MM.1S (cell line): ENCODE results near the gene VAV3.

Experiments used
- DNase-seq: peaks from one replicate; pipeline ENCODE4 v3.0.0-alpha.2; 2015
- H2AFZ ChIP-seq: fragments of 300-600 bp; sonication (generic); 2 replicates; pipeline ENCODE4 v1.6.0; 2016; ENCODE audit warnings: antibody characterized with exemption, low read length
- H3F3A ChIP-seq: fragments of 300-600 bp; sonication (generic); 2 replicates; pipeline ENCODE4 v1.6.1; 2016; ENCODE audit warnings: mild to moderate bottlenecking, antibody characterized with exemption, low read length, moderate library complexity, mixed read lengths; ENCODE audit not compliant: insufficient read depth
- H3K27ac ChIP-seq: fragments of 300-600 bp; sonication (generic); 2 replicates; pipeline ENCODE4 v1.5.1; 2016; ENCODE audit warnings: mild to moderate bottlenecking, low read length
- H3K27me3 ChIP-seq: fragments of 300-600 bp; sonication (generic); replicated peaks from 2 replicates; pipeline ENCODE4 v1.6.0; 2016; ENCODE audit warnings: low read length; ENCODE audit not compliant: insufficient read depth
- H3K36me3 ChIP-seq: fragments of 300-600 bp; sonication (generic); replicated peaks from 2 replicates; pipeline ENCODE4 v1.6.1; 2016; ENCODE audit warnings: mild to moderate bottlenecking, low read length, mixed read lengths; ENCODE audit not compliant: insufficient read depth
- H3K4me1 ChIP-seq: fragments of 300-600 bp; sonication (generic); 2 replicates; pipeline ENCODE4 v1.6.1; 2016; ENCODE audit warnings: low read length, mixed read lengths
- H3K4me2 ChIP-seq: fragments of 300-600 bp; sonication (generic); 2 replicates; pipeline ENCODE4 v1.6.0; 2016; ENCODE audit warnings: low read depth, low read length
- H3K4me3 ChIP-seq: fragments of 300-600 bp; sonication (generic); 2 replicates; pipeline ENCODE4 v1.5.1; 2016; ENCODE audit warnings: low read length, mixed read lengths
- H3K79me2 ChIP-seq: fragments of 300-600 bp; sonication (generic); 2 replicates; pipeline ENCODE4 v1.6.1; 2016; ENCODE audit warnings: mixed run types, low read length, mixed read lengths
- H3K9ac ChIP-seq: fragments of 300-600 bp; sonication (generic); 2 replicates; pipeline ENCODE4 v1.6.1; 2016; ENCODE audit warnings: low read length, mixed read lengths
- H3K9me2 ChIP-seq: fragments of 300-600 bp; sonication (generic); replicated peaks from 2 replicates; pipeline ENCODE4 v1.6.1; 2016; ENCODE audit warnings: mild to moderate bottlenecking, low read length, mixed read lengths; ENCODE audit not compliant: insufficient read depth
- H3K9me3 ChIP-seq: fragments of 300-600 bp; sonication (generic); replicated peaks from 2 replicates; pipeline ENCODE4 v1.6.1; 2016; ENCODE audit warnings: mild to moderate bottlenecking, low read length, mixed read lengths; ENCODE audit not compliant: insufficient read depth
- H4K20me1 ChIP-seq: fragments of 300-600 bp; sonication (generic); 2 replicates; pipeline ENCODE4 v1.6.1; 2016; ENCODE audit warnings: mild to moderate bottlenecking, low read length, moderate library complexity, mixed read lengths; ENCODE audit not compliant: insufficient read depth
- CTCF ChIP-seq: fragments of 300-600 bp; sonication (generic); IDR thresholded peaks from 2 replicates; pipeline ENCODE4 v1.5.1; 2016; ENCODE audit warnings: antibody characterized with exemption, low read length, mixed read lengths
- EZH2 ChIP-seq: fragments of 300-600 bp; sonication (generic); optimal IDR thresholded peaks from 2 replicates; pipeline ENCODE3; 2017; ENCODE audit warnings: low read depth, mild to moderate bottlenecking, antibody characterized with exemption, low read length, mixed read lengths
- EZH2phosphoT487 ChIP-seq: fragments of 300-600 bp; sonication (generic); IDR thresholded peaks from 2 replicates; pipeline ENCODE4 v1.6.1; 2018; ENCODE audit warnings: antibody characterized with exemption, low read length

The VAV3 gene

GRCh38 chr1:107673006-107673405, 292.0 kb downstream of the VAV3 start:
- H3K4me1 ChIP-seq: no peaks in the 10 kb centered on the region
- H3K27me3 ChIP-seq: no peaks in the 10 kb centered on the region
- no peaks in the 10 kb centered on the region for H3F3A ChIP-seq
- H3K36me3 ChIP-seq: no peaks in the 10 kb centered on the region
- no peaks in the 10 kb centered on the region for H3K9me2 ChIP-seq
- no peaks in the 10 kb centered on the region for H3K79me2 ChIP-seq
- H4K20me1 ChIP-seq: no peaks in the 10 kb centered on the region
- no peaks in the 10 kb centered on the region for H3K9me3 ChIP-seq
- H3K4me2 ChIP-seq: no peak overlapping the region
- H3K4me3 ChIP-seq: no peak overlapping the region
- no peak for DNase-seq
- TF ChIP-seq EZH2 (no peak), EZH2phosphoT487 (no peak), CTCF (no peak)
- H3K27ac ChIP-seq: no peak overlapping the region
- H2AFZ ChIP-seq: no peak overlapping the region
- H3K9ac ChIP-seq: no peak overlapping the region

- Histone ChIP-seq H3K4me2 (no peak overlapping the region), H3K9me2 (no peaks in the 10 kb centered on the region), H4K20me1 (no peaks in the 10 kb centered on the region), H3K4me3 (no peak overlapping the region), H3K27ac (no peak overlapping the region), H2AFZ (no peak overlapping the region), H3K36me3 (no peaks in the 10 kb centered on the region), H3F3A (no peaks in the 10 kb centered on the region), H3K79me2 (no peaks in the 10 kb centered on the region), H3K27me3 (no peaks in the 10 kb centered on the region), H3K4me1 (no peaks in the 10 kb centered on the region), H3K9ac (no peak overlapping the region), H3K9me3 (no peaks in the 10 kb centered on the region)
- TF ChIP-seq EZH2phosphoT487 (no peak), EZH2 (no peak), CTCF (no peak)
- DNase-seq: no peak
These were observed 294.5 kb downstream of the VAV3 start for GRCh38 chr1:107670397-107671040.

GRCh38 chr1:107669996-107670395, 295.0 kb downstream of the VAV3 start:
- Histone ChIP-seq H3K9ac (no peak overlapping the region), H3K9me3 (no peaks in the 10 kb centered on the region), H4K20me1 (no peaks in the 10 kb centered on the region), H3K9me2 (no peaks in the 10 kb centered on the region), H3F3A (no peaks in the 10 kb centered on the region), H3K27me3 (no peaks in the 10 kb centered on the region), H3K4me2 (no peak overlapping the region), H3K4me3 (no peak overlapping the region), H3K27ac (no peak overlapping the region), H3K36me3 (no peaks in the 10 kb centered on the region), H3K4me1 (no peaks in the 10 kb centered on the region), H3K79me2 (no peaks in the 10 kb centered on the region), H2AFZ (no peak overlapping the region)
- TF ChIP-seq EZH2phosphoT487: no peak
- TF ChIP-seq CTCF: no peak
- TF ChIP-seq EZH2: no peak
- no peak for DNase-seq
